Peyer's patch (tissue), 4 donors: ENCODE results near the gene ACP4.

Experiments used
- CTCF ChIP-seq, 6 experiments: fragments of 450-650 bp in 4 of 6; fragments of 200-600 bp in 2 of 6; sonication (generic) in 1 of 6; IDR thresholded peaks; one replicate each; pipeline ENCODE4 v1.5.1; 2017 to 2019; ENCODE audit warnings: antibody characterized with exemption in 6 of 6, mild to moderate bottlenecking in 3 of 6, moderate library complexity in 1 of 6
- POLR2A ChIP-seq, 2 donors: fragments of 450-650 bp; IDR thresholded peaks; one replicate each; pipeline ENCODE4 v1.5.1; 2017; ENCODE audit warnings: antibody characterized with exemption in 2 of 2, mild to moderate bottlenecking in 2 of 2, moderate library complexity in 2 of 2

GRCh38 chr19:50797781-50798658, 7.8 kb downstream of the ACP4 start:
- TF ChIP-seq CTCF (IDR thresholded peaks at IDR 0.05) = no peak
- TF ChIP-seq POLR2A (IDR thresholded peaks at IDR 0.05) = no peak
